ENCODE measurements around the gene SERTM1. TPM values are rescaled to one million over a fixed set of nuclear protein-coding genes. Genes with fewer than 3 reads are reported as not detected.

The SERTM1 gene
- polyA plus RNA-seq, 1 donor from 2014 or later, result not detected

GRCh38 chr13:36675213-36675536 is 1.4 kb downstream of the SERTM1 start:
- H3K27me3 ChIP-seq (ENCODE audit: insufficient read depth, low read depth, low read length), result peaks cover 48% of the 10 kb centered on the region
- no peak overlapping the region for H3K9ac ChIP-seq (ENCODE audit: low read length)
- no peak overlapping the region for H3K4me2 ChIP-seq (ENCODE audit: low read length)
- TF ChIP-seq POLR2AphosphoS5 (IDR thresholded peaks at IDR 0.05), result no peak
- no peak for TF ChIP-seq SMC3 (conservative IDR thresholded peaks at IDR 0.05; ENCODE audit: poor library complexity)
- no peak for TF ChIP-seq EP300 (conservative IDR thresholded peaks at IDR 0.05; ENCODE audit: poor library complexity, severe bottlenecking)
- no peaks in the 10 kb centered on the region for H3K9me2 ChIP-seq (ENCODE audit: insufficient read depth, low read length)
- no peaks in the 10 kb centered on the region for H3K9me3 ChIP-seq (ENCODE audit: low read length)
- H4K20me1 ChIP-seq (ENCODE audit: insufficient read depth), result no peaks in the 10 kb centered on the region
- no peak overlapping the region for H3K27ac ChIP-seq (ENCODE audit: low read length)
- H3K79me2 ChIP-seq (replicated peaks; ENCODE audit: insufficient read depth, low read length), result no peaks in the 10 kb centered on the region
- no peaks in the 10 kb centered on the region for H3F3A ChIP-seq (ENCODE audit: insufficient read depth, low read length, poor library complexity, severe bottlenecking)
- H3K4me3 ChIP-seq (ENCODE audit: low read length), result no peak overlapping the region
- no peak overlapping the region for H2AFZ ChIP-seq (ENCODE audit: low read depth, low read length)
- H3K36me3 ChIP-seq (ENCODE audit: insufficient read depth, low read length), result no peaks in the 10 kb centered on the region

DNA sequence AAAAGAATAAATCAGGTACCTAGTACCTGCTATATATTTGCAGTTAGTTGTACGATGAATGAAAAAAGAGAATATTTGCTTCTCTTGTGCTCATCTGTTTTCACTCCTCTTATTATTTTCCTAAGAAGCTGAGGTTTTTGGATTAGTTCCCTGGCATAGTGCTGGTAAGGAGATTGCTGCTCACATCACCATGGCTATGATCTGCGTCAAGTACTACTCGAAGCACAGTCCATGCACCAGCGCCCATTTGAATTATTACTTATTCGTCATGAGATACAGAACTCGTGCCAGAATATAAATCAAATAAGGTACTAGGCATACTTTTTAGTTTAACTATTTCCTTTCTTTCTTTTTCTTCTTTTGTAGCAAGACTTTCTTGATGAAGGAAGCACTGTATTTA is 7.1 kb downstream of the SERTM1 start:
- H3K4me2 ChIP-seq (ENCODE audit: low read length), result no peak overlapping the region
- TF ChIP-seq TAF1 (IDR thresholded peaks at IDR 0.05; ENCODE audit: low read depth) (no peak), POLR2AphosphoS5 (IDR thresholded peaks at IDR 0.05) (no peak), MXI1 (conservative IDR thresholded peaks at IDR 0.05; ENCODE audit: poor library complexity, severe bottlenecking) (no peak), EP300 (conservative IDR thresholded peaks at IDR 0.05; ENCODE audit: poor library complexity, severe bottlenecking) (no peak), CTCF (IDR thresholded peaks at IDR 0.05; ENCODE audit: poor library complexity, severe bottlenecking) (no peak), EZH2 (IDR thresholded peaks at IDR 0.05; ENCODE audit: borderline replicate concordance, insufficient read depth, low read length, poor library complexity, severe bottlenecking) (no peak), RAD21 (conservative IDR thresholded peaks at IDR 0.05) (no peak)

DNA sequence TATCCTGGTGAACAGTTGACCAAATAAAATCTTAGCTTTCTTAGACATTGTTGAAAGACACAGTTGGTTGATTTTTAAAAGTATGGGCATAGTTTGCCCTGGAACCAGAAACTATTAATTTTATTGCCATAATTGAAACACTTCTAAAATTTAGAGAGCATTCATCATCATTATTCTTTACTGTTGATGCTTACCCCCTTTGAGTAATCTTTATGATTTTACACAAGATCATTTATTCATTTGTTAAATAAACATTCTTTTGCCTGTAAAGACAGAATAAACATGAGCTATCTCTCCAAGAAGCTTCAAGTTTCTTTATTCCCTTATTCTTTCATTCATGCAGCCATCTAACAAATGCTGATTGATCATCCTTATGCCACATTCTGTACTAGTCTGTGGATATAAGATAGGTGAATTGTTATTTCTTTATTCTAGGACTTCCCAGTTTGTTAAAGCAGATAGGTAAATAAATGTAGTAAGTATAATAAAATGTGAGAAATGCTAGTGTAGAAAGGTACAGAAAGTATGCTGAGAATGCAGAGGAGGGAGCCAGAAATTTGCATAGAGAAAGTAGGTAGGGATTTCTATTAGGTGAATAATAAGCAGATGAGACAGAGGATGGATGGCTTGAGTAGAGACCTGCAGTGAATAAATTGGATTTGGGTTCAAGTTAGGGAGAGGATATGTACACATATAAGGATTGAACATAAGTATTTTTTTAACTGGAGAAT is 8.2 kb downstream of the SERTM1 start:
- Histone ChIP-seq H3K4me3 (ENCODE audit: low read length) (no peak overlapping the region), H3K36me3 (ENCODE audit: insufficient read depth, low read length) (no peaks in the 10 kb centered on the region), H3K4me2 (ENCODE audit: low read length) (no peak overlapping the region), H3K27me3 (ENCODE audit: insufficient read depth, low read depth, low read length) (no peaks in the 10 kb centered on the region), H3K79me2 (replicated peaks; ENCODE audit: insufficient read depth, low read length) (no peaks in the 10 kb centered on the region), H3K9me2 (ENCODE audit: insufficient read depth, low read length) (no peaks in the 10 kb centered on the region), H3K9ac (ENCODE audit: low read length) (no peak overlapping the region), H3F3A (ENCODE audit: insufficient read depth, low read length, poor library complexity, severe bottlenecking) (no peaks in the 10 kb centered on the region), H2AFZ (ENCODE audit: low read depth, low read length) (no peak overlapping the region), H3K27ac (ENCODE audit: low read length) (no peak overlapping the region), H4K20me1 (ENCODE audit: insufficient read depth) (no peaks in the 10 kb centered on the region), H3K9me3 (ENCODE audit: low read length) (no peaks in the 10 kb centered on the region)
- TF ChIP-seq CTCF (IDR thresholded peaks at IDR 0.05; ENCODE audit: poor library complexity, severe bottlenecking) (no peak), TAF1 (IDR thresholded peaks at IDR 0.05; ENCODE audit: low read depth) (no peak), MXI1 (conservative IDR thresholded peaks at IDR 0.05; ENCODE audit: poor library complexity, severe bottlenecking) (no peak), EP300 (conservative IDR thresholded peaks at IDR 0.05; ENCODE audit: poor library complexity, severe bottlenecking) (no peak), EZH2 (IDR thresholded peaks at IDR 0.05; ENCODE audit: borderline replicate concordance, insufficient read depth, low read length, poor library complexity, severe bottlenecking) (no peak), POLR2AphosphoS5 (IDR thresholded peaks at IDR 0.05) (no peak), SMC3 (conservative IDR thresholded peaks at IDR 0.05; ENCODE audit: poor library complexity) (no peak), RAD21 (conservative IDR thresholded peaks at IDR 0.05) (no peak)
- TF ChIP-seq, protein P1, sequence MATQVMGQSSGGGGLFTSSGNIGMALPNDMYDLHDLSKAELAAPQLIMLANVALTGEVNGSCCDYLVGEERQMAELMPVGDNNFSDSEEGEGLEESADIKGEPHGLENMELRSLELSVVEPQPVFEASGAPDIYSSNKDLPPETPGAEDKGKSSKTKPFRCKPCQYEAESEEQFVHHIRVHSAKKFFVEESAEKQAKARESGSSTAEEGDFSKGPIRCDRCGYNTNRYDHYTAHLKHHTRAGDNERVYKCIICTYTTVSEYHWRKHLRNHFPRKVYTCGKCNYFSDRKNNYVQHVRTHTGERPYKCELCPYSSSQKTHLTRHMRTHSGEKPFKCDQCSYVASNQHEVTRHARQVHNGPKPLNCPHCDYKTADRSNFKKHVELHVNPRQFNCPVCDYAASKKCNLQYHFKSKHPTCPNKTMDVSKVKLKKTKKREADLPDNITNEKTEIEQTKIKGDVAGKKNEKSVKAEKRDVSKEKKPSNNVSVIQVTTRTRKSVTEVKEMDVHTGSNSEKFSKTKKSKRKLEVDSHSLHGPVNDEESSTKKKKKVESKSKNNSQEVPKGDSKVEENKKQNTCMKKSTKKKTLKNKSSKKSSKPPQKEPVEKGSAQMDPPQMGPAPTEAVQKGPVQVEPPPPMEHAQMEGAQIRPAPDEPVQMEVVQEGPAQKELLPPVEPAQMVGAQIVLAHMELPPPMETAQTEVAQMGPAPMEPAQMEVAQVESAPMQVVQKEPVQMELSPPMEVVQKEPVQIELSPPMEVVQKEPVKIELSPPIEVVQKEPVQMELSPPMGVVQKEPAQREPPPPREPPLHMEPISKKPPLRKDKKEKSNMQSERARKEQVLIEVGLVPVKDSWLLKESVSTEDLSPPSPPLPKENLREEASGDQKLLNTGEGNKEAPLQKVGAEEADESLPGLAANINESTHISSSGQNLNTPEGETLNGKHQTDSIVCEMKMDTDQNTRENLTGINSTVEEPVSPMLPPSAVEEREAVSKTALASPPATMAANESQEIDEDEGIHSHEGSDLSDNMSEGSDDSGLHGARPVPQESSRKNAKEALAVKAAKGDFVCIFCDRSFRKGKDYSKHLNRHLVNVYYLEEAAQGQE (IDR thresholded peaks at IDR 0.05; ENCODE audit: borderline replicate concordance), result no peak

More for the DNA sequence above, 7.1 kb downstream of the SERTM1 start:
- no peak overlapping the region for H3K9ac ChIP-seq (ENCODE audit: low read length)
- H4K20me1 ChIP-seq (ENCODE audit: insufficient read depth), result no peaks in the 10 kb centered on the region
- H3K4me3 ChIP-seq (ENCODE audit: low read length), result no peak overlapping the region
- H3K79me2 ChIP-seq (replicated peaks; ENCODE audit: insufficient read depth, low read length), result no peaks in the 10 kb centered on the region
- H3K9me2 ChIP-seq (ENCODE audit: insufficient read depth, low read length), result no peaks in the 10 kb centered on the region
- no peaks in the 10 kb centered on the region for H3F3A ChIP-seq (ENCODE audit: insufficient read depth, low read length, poor library complexity, severe bottlenecking)
- H2AFZ ChIP-seq (ENCODE audit: low read depth, low read length), result no peak overlapping the region
- peaks cover 11% of the 10 kb centered on the region for H3K27me3 ChIP-seq (ENCODE audit: insufficient read depth, low read depth, low read length)
- no peaks in the 10 kb centered on the region for H3K36me3 ChIP-seq (ENCODE audit: insufficient read depth, low read length)
- H3K27ac ChIP-seq (ENCODE audit: low read length), result no peak overlapping the region
- no peaks in the 10 kb centered on the region for H3K9me3 ChIP-seq (ENCODE audit: low read length)

Measured in neural cell (in vitro differentiated cells).